Trophoblast cell (in vitro differentiated cells and primary cell): Measurements from ENCODE around the gene ZNF429.

Source experiments
- DNase-seq, 2 donors: peaks; one replicate each; pipeline ENCODE4 v3.0.0-alpha.2; 2016
- H2AFZ ChIP-seq: 2 replicates; pipeline ENCODE4 v1.6.1; 2013; ENCODE audit warnings: low read length, moderate library complexity, mild to moderate bottlenecking; ENCODE audit not compliant: insufficient read depth, poor library complexity
- H2AK5ac ChIP-seq: 2 replicates; pipeline ENCODE4 v1.6.1; 2013; ENCODE audit warnings: mild to moderate bottlenecking, low read length
- H2BK120ac ChIP-seq: 2 replicates; pipeline ENCODE4 v1.6.1; 2013; ENCODE audit warnings: low read length, mild to moderate bottlenecking, moderate library complexity; ENCODE audit not compliant: insufficient read depth, poor library complexity
- H2BK12ac ChIP-seq: 2 replicates; pipeline ENCODE4 v1.6.1; 2013; ENCODE audit warnings: mild to moderate bottlenecking, low read length, moderate library complexity
- H2BK5ac ChIP-seq: 2 replicates; pipeline ENCODE4 v1.6.1; 2013; ENCODE audit warnings: low read length, low read depth, moderate library complexity, mild to moderate bottlenecking; ENCODE audit not compliant: poor library complexity
- H3K14ac ChIP-seq: 2 replicates; pipeline ENCODE4 v1.6.1; 2013; ENCODE audit warnings: mild to moderate bottlenecking, low read length
- H3K18ac ChIP-seq: 2 replicates; pipeline ENCODE4 v1.6.1; 2013; ENCODE audit warnings: mild to moderate bottlenecking, low read length
- H3K23ac ChIP-seq: 2 replicates; pipeline ENCODE4 v1.6.1; 2013; ENCODE audit warnings: low read length
- H3K27ac ChIP-seq: 2 replicates; pipeline ENCODE4 v1.5.1; 2013; ENCODE audit warnings: low read depth, mild to moderate bottlenecking, inconsistent platforms, low read length, moderate library complexity
- H3K27me3 ChIP-seq: 2 replicates; pipeline ENCODE4 v1.6.1; 2013; ENCODE audit warnings: inconsistent platforms, mild to moderate bottlenecking, low read length, moderate library complexity; ENCODE audit not compliant: insufficient read depth
- H3K36me3 ChIP-seq, 2 experiments: 1 replicate in 1 of 2; 2 replicates in 1 of 2; pipeline ENCODE4 v1.6.1; 2013; ENCODE audit warnings: low read length in 2 of 2, mild to moderate bottlenecking in 2 of 2, moderate library complexity in 1 of 2; ENCODE audit not compliant: insufficient read depth in 2 of 2, control insufficient read depth in 1 of 2
- H3K4ac ChIP-seq: 2 replicates; pipeline ENCODE4 v1.6.1; 2013; ENCODE audit warnings: low read depth, mild to moderate bottlenecking, low read length, moderate library complexity
- H3K4me1 ChIP-seq, 2 experiments: 1 replicate in 1 of 2; 2 replicates in 1 of 2; pipeline ENCODE4 v1.6.1; 2013; ENCODE audit warnings: low read length in 2 of 2, mild to moderate bottlenecking in 2 of 2, moderate library complexity in 1 of 2; ENCODE audit not compliant: insufficient read depth in 2 of 2, control insufficient read depth in 1 of 2
- H3K4me2 ChIP-seq: 2 replicates; pipeline ENCODE4 v1.6.1; 2013; ENCODE audit warnings: inconsistent platforms, mild to moderate bottlenecking, low read length, moderate library complexity
- H3K4me3 ChIP-seq: 2 replicates; pipeline ENCODE4 v1.5.1; 2013; ENCODE audit warnings: mild to moderate bottlenecking, low read depth, low read length, inconsistent platforms
- H3K79me1 ChIP-seq: one replicate; pipeline ENCODE4 v1.6.1; 2013; ENCODE audit warnings: low read length
- H3K79me2 ChIP-seq: 2 replicates; pipeline ENCODE4 v1.6.1; 2013; ENCODE audit warnings: low read length, mild to moderate bottlenecking; ENCODE audit not compliant: control insufficient read depth, insufficient read depth, poor library complexity
- H3K9ac ChIP-seq: 2 replicates; pipeline ENCODE4 v1.6.1; 2013; ENCODE audit warnings: mild to moderate bottlenecking, low read length
- H3K9me3 ChIP-seq: 2 replicates; pipeline ENCODE4 v1.6.1; 2013; ENCODE audit warnings: low read depth, mild to moderate bottlenecking, control low read depth, inconsistent platforms, low read length; ENCODE audit not compliant: insufficient read depth
- H4K12ac ChIP-seq: 2 replicates; pipeline ENCODE4 v1.6.1; 2013; ENCODE audit warnings: low read depth, mild to moderate bottlenecking, low read length, moderate library complexity
- H4K8ac ChIP-seq: 2 replicates; pipeline ENCODE4 v1.6.1; 2013; ENCODE audit warnings: low read depth, mild to moderate bottlenecking, low read length, moderate library complexity
- H4K91ac ChIP-seq: one replicate; pipeline ENCODE4 v1.6.1; 2013; ENCODE audit warnings: low read depth, mild to moderate bottlenecking, low read length, moderate library complexity
- WGBS: extraction: QIAGEN DNeasy Blood & Tissue Kit; methylation state at CpG from one replicate; pipeline ENCODE4 v1.1.7; 2013; ENCODE audit warnings: missing lambda C conversion rate; ENCODE audit not compliant: insufficient read length, insufficient coverage; ENCODE audit errors: extremely low coverage; 5-methylcytosine and 5-hydroxymethylcytosine counted together

ZNF429 gene

DNA sequence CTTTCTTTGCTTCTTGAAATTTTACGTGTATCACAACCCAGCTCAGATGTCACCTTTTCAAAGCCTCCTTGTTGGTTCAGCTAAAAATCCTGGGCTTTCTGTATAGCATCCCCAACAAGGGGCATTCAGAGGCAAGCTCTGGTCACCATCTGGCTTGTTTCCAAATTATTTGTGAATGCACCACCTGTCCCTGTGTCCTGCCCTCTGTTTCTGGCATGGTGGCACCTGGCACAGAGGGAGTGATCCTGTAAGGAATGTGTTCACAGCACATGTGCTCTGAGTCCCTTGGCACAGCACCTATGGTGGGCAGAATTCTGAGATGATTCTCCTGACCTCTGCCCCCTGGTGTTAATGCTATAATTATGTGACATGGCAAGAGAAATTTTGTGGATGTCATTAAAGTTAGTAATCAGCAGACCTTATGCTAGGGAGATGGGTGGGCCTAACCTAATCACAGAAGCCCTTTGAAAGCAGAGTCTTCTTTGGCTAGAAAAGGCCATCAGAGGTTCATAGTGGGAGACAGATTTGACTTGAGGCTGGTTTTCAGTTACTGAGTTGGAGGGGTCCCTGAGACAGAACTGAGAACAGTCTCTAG lies 76.3 kb downstream of the ZNF429 start:
- H2BK120ac ChIP-seq: no peak overlapping the region
- peaks cover 4 to 6% of the 10 kb centered on the region in 2 experiments for H3K4me1 ChIP-seq
- H3K14ac ChIP-seq: no peak overlapping the region
- H3K79me1 ChIP-seq: peaks cover 4% of the 10 kb centered on the region
- H2BK5ac ChIP-seq: no peak overlapping the region
- H3K27ac ChIP-seq: no peak overlapping the region
- H2AK5ac ChIP-seq: no peak overlapping the region
- H3K27me3 ChIP-seq: peaks cover 2% of the 10 kb centered on the region
- H4K91ac ChIP-seq: no peak overlapping the region
- no peak overlapping the region for H3K4ac ChIP-seq
- H4K8ac ChIP-seq: no peak overlapping the region
- H4K12ac ChIP-seq: no peak overlapping the region
- H3K23ac ChIP-seq: no peak overlapping the region
- no peak overlapping the region for H3K18ac ChIP-seq
- H2BK12ac ChIP-seq: no peak overlapping the region
- H3K79me2 ChIP-seq: no peaks in the 10 kb centered on the region
- H3K9me3 ChIP-seq: peaks cover 4% of the 10 kb centered on the region
- no CpG with 5 or more reads among the region's 1 CpG for WGBS
- H2AFZ ChIP-seq: no peak overlapping the region
- DNase-seq: no peak
- H3K9ac ChIP-seq: no peak overlapping the region
- no peak overlapping the region for H3K4me2 ChIP-seq
- no peaks in the 10 kb centered on the region for H3K36me3 ChIP-seq
- H3K4me3 ChIP-seq: no peak overlapping the region

DNA sequence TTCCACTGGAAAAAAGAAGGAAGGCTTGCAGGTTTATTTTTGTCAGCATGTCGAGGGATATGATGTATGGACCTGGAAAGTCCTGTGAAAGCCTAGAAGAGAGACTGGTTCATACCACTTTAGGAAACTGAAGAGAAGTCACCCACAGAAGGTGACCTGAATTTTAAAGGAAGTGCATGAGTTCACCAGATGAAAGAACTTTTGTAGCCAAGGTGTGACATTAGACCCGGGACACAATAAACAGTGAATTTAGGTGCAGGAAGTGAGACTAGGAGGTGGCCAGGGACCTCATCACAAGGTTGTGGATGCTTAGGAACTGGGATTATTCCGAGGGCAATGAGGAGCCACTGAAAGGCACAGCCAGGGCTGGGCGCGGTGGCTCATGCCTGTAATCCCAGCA lies 79.1 kb downstream of the ZNF429 start:
- Histone ChIP-seq H2BK12ac (no peak overlapping the region), H3K23ac (no peak overlapping the region), H3K36me3 (no peaks in the 10 kb centered on the region), H4K12ac (no peak overlapping the region), H3K4me2 (no peak overlapping the region), H2AK5ac (no peak overlapping the region), H2BK5ac (no peak overlapping the region), H3K79me1 (peaks cover 5% of the 10 kb centered on the region), H3K9ac (no peak overlapping the region), H3K27ac (no peak overlapping the region), H3K4ac (no peak overlapping the region), H3K18ac (no peak overlapping the region), H4K8ac (no peak overlapping the region), H4K91ac (no peak overlapping the region), H3K79me2 (no peaks in the 10 kb centered on the region), H3K27me3 (peaks cover 3% of the 10 kb centered on the region), H2AFZ (no peak overlapping the region), H3K4me1 (peaks cover 4 to 7% of the 10 kb centered on the region in 2 experiments), H2BK120ac (no peak overlapping the region), H3K4me3 (no peak overlapping the region), H3K14ac (no peak overlapping the region), H3K9me3 (peaks cover 5% of the 10 kb centered on the region)
- no peak for DNase-seq
- no CpG with 5 or more reads among the region's 5 CpGs for WGBS

DNA sequence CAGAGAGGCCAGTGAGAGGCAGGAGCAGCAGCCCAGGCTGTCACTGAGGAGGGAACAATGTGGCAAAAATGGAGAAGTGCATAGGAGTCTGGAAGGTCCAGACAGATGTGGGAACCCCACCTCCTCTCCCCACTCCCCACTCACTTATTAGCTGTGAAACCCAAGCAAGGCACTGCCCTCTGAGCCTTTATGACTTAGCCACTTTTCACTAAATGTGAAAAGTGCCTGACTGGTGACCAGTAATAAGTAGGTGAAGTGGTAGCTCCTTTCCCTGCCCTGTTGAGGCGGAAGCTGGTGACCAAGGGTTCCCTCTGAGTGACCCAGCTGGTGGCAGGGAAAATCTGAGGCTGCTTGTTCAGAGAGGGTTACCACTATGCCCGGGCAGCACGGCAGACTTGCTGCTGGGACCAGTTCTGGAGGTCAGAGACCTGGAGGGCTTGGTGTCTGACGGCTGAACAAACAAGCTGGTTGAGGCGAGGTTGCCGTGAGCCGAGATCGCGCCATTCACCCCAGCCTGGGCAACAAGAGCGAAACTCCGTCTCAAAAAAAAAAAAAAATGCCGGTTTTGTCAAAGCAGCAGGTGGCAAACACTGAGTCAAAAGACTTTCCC lies 80.0 kb downstream of the ZNF429 start:
- Histone ChIP-seq H3K4me3 (no peak overlapping the region), H2BK120ac (no peak overlapping the region), H3K79me2 (no peaks in the 10 kb centered on the region), H3K23ac (peak overlapping the region; percentile 53), H3K4me1 (peaks cover 4 to 7% of the 10 kb centered on the region in 2 experiments), H4K12ac (no peak overlapping the region), H2BK5ac (no peak overlapping the region), H3K27ac (no peak overlapping the region), H3K9me3 (peaks cover 5% of the 10 kb centered on the region), H2AFZ (no peak overlapping the region), H3K36me3 (no peaks in the 10 kb centered on the region), H3K27me3 (peaks cover 3% of the 10 kb centered on the region), H3K79me1 (peaks cover 5% of the 10 kb centered on the region), H3K18ac (no peak overlapping the region), H2BK12ac (no peak overlapping the region), H4K8ac (no peak overlapping the region), H4K91ac (no peak overlapping the region), H3K9ac (peak overlapping the region; percentile 47), H3K4me2 (no peak overlapping the region), H3K4ac (no peak overlapping the region), H2AK5ac (no peak overlapping the region), H3K14ac (no peak overlapping the region)
- no peak for DNase-seq
- no CpG with 5 or more reads among the region's 12 CpGs for WGBS

DNA sequence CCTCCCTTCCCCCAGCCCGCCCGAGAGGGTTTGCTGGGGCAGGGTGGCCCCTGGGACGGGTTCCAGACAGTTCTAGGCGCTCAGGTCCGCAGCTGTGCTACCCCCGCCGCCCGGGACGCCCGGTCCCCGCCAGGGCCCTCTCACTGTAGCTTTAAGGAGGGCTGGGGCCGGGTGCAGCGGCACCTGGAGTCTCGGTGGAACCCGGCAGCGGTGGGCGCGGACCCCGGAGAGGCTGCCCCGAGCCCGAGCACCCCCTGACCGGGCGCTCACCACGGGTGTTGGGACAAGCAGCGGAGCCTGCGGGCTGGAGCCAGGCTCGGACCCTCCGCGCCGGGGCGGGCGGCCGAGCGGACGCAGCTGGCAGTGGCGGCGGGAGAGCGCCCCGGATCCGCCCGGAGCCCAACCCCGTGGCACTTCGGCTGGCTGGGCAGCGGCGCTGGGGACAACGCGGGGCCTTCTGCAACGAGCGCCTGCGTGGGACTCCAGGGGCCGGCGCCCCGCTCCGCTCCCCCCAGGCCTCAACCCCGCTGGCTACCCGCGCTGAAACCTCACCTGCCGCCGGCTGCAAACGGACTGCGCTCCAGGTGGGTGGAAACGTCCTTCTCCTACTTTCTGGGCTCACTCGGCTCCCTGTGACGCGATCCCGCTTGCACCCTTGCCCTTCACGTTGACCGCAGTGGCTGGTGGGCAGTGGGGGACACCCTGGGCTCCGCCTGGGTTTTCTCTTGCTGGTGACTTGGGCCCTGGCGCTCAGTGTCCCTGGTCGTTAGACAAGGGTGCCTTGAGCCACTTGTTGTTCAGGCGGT lies 81.1 kb downstream of the ZNF429 start:
- no CpG with 5 or more reads among the region's 72 CpGs for WGBS
- Histone ChIP-seq H3K18ac (no peak overlapping the region), H3K23ac (no peak overlapping the region), H3K4ac (no peak overlapping the region), H2BK5ac (no peak overlapping the region), H2BK120ac (peak overlapping the region; percentile 18), H4K8ac (peak overlapping the region; percentile 25), H2AFZ (peak overlapping the region; percentile 67), H3K9ac (peak overlapping the region; percentile 8), H4K12ac (no peak overlapping the region), H3K27me3 (peaks cover 3% of the 10 kb centered on the region), H3K79me1 (peaks cover 5% of the 10 kb centered on the region), H3K36me3 (no peaks in the 10 kb centered on the region), H3K14ac (peak overlapping the region; percentile 42), H3K4me3 (peak overlapping the region; percentile 64), H3K4me2 (peak overlapping the region; percentile 94), H3K27ac (no peak overlapping the region), H2AK5ac (no peak overlapping the region), H3K4me1 (peaks cover 8 to 11% of the 10 kb centered on the region in 2 experiments), H4K91ac (no peak overlapping the region), H3K9me3 (peaks cover 5% of the 10 kb centered on the region), H2BK12ac (peak overlapping the region; percentile 74), H3K79me2 (no peaks in the 10 kb centered on the region)
- DNase-seq: peak in 1 of 2 donors; percentile 30
